Mesenchymal stem cell (in vitro differentiated cells and primary cell): Measurements from ENCODE around the gene RNF145.

ENCODE experiments used
- DNase-seq: peaks from one replicate; pipeline ENCODE4 v3.0.0-alpha.2; 2013
- H2AFZ ChIP-seq: one replicate; pipeline ENCODE4 v1.6.1; 2013; ENCODE audit warnings: low read depth, mild to moderate bottlenecking, control low read depth, inconsistent platforms, low read length, moderate library complexity
- H2AK5ac ChIP-seq: 2 replicates; pipeline ENCODE4 v1.6.1; 2013; ENCODE audit warnings: low read length, moderate library complexity, mild to moderate bottlenecking, inconsistent platforms; ENCODE audit not compliant: severe bottlenecking
- H2BK120ac ChIP-seq: one replicate; pipeline ENCODE4 v1.6.1; 2013; ENCODE audit warnings: low read depth, mild to moderate bottlenecking, inconsistent platforms, low read length, moderate library complexity
- H2BK12ac ChIP-seq, 2 experiments: one replicate each; pipeline ENCODE4 v1.6.1; 2013; ENCODE audit warnings: inconsistent platforms in 2 of 2, low read length in 2 of 2, mild to moderate bottlenecking in 2 of 2, moderate library complexity in 2 of 2, control low read depth in 1 of 2
- H2BK15ac ChIP-seq: one replicate; pipeline ENCODE4 v1.6.1; 2013; ENCODE audit warnings: mild to moderate bottlenecking, low read depth, inconsistent platforms; ENCODE audit not compliant: poor library complexity, severe bottlenecking
- H2BK5ac ChIP-seq: 2 replicates; pipeline ENCODE4 v1.6.1; 2013; ENCODE audit warnings: low read depth, mild to moderate bottlenecking, low read length, control low read depth, inconsistent platforms; ENCODE audit not compliant: poor library complexity, severe bottlenecking
- H3K14ac ChIP-seq, 2 experiments: one replicate each; pipeline ENCODE4 v1.6.1; 2013; ENCODE audit warnings: inconsistent platforms in 2 of 2, low read length in 2 of 2, control low read depth in 1 of 2, mild to moderate bottlenecking in 1 of 2, moderate library complexity in 1 of 2
- H3K18ac ChIP-seq, 2 experiments: one replicate each; pipeline ENCODE4 v1.6.1; 2013; ENCODE audit warnings: inconsistent platforms in 2 of 2, low read length in 2 of 2, control low read depth in 1 of 2, low read depth in 1 of 2, mild to moderate bottlenecking in 1 of 2
- H3K23ac ChIP-seq, 2 experiments: one replicate each; pipeline ENCODE4 v1.6.1; 2013; ENCODE audit warnings: inconsistent platforms in 2 of 2, low read length in 2 of 2, mild to moderate bottlenecking in 2 of 2, moderate library complexity in 2 of 2, control low read depth in 1 of 2
- H3K27ac ChIP-seq: 2 replicates; pipeline ENCODE4 v1.5.1; 2013; ENCODE audit warnings: mild to moderate bottlenecking, moderate library complexity, low read length, control low read depth, inconsistent platforms; ENCODE audit not compliant: poor library complexity, severe bottlenecking
- H3K27me3 ChIP-seq, 2 experiments: 2 replicates each; pipeline versions ENCODE4 v1.6.1 to v1.7.0; 2013; ENCODE audit warnings: low read length in 2 of 2, mild to moderate bottlenecking in 2 of 2, moderate library complexity in 2 of 2, control low read depth in 1 of 2, inconsistent platforms in 1 of 2; ENCODE audit not compliant: control insufficient read depth in 1 of 2, insufficient read depth in 1 of 2
- H3K36me3 ChIP-seq, 2 experiments: 2 replicates each; pipeline versions ENCODE4 v1.6.1 to v1.7.0; 2013; ENCODE audit warnings: low read length in 2 of 2, control low read depth in 1 of 2, inconsistent platforms in 1 of 2, low read depth in 1 of 2, mild to moderate bottlenecking in 1 of 2; ENCODE audit not compliant: insufficient read depth in 2 of 2, control insufficient read depth in 1 of 2
- H3K4ac ChIP-seq, 2 experiments: one replicate each; pipeline ENCODE4 v1.6.1; 2013; ENCODE audit warnings: inconsistent platforms in 2 of 2, low read length in 2 of 2, mild to moderate bottlenecking in 2 of 2, moderate library complexity in 2 of 2, control low read depth in 1 of 2, low read depth in 1 of 2
- H3K4me1 ChIP-seq: 2 replicates; pipeline ENCODE4 v1.6.1; 2013; ENCODE audit warnings: low read depth, low read length, control low read depth; ENCODE audit not compliant: control insufficient read depth, insufficient read depth
- H3K4me2 ChIP-seq: 2 replicates; pipeline ENCODE4 v1.6.1; 2013; ENCODE audit warnings: low read length, mild to moderate bottlenecking, inconsistent platforms; ENCODE audit not compliant: poor library complexity, severe bottlenecking
- H3K4me3 ChIP-seq, 2 experiments: 2 replicates each; pipeline versions ENCODE4 v1.5.1 to v1.7.0; 2013; ENCODE audit warnings: low read length in 2 of 2, mild to moderate bottlenecking in 2 of 2, control low read depth in 1 of 2, low read depth in 1 of 2; ENCODE audit not compliant: insufficient read depth in 1 of 2
- H3K79me1 ChIP-seq: replicated peaks from 2 replicates; pipeline ENCODE4 v1.6.1; 2013; ENCODE audit warnings: mild to moderate bottlenecking, control low read depth, low read length, inconsistent platforms; ENCODE audit not compliant: poor library complexity, severe bottlenecking
- H3K9ac ChIP-seq: 2 replicates; pipeline ENCODE4 v1.7.0; 2013; ENCODE audit warnings: mild to moderate bottlenecking, low read length, moderate library complexity
- H3K9me3 ChIP-seq: 2 replicates; pipeline ENCODE4 v1.7.0; 2013; ENCODE audit warnings: mild to moderate bottlenecking, low read length; ENCODE audit not compliant: control insufficient read depth
- H4K8ac ChIP-seq: one replicate; pipeline ENCODE4 v1.6.1; 2013; ENCODE audit warnings: inconsistent platforms, mild to moderate bottlenecking, low read length, moderate library complexity
- H4K91ac ChIP-seq: one replicate; pipeline ENCODE4 v1.6.1; 2013; ENCODE audit warnings: mild to moderate bottlenecking, low read length, inconsistent platforms
- WGBS: methylation state at CpG from one replicate; pipeline ENCODE4 v1.1.7; 2013; ENCODE audit warnings: mixed read lengths; 5-methylcytosine and 5-hydroxymethylcytosine counted together

RNF145 gene

GRCh38 chr5:159203351-159203750 is 6.0 kb downstream of the RNF145 start:
- Histone ChIP-seq H3K4me2 (no peak overlapping the region), H3K27me3 (no peaks in the 10 kb centered on the region), H2BK5ac (no peak overlapping the region), H3K79me1 (peaks cover 3% of the 10 kb centered on the region), H3K18ac (no peak overlapping the region), H3K14ac (no peak overlapping the region), H2BK120ac (no peak overlapping the region), H2AK5ac (no peak overlapping the region), H3K4me3 (no peak overlapping the region), H2AFZ (no peak overlapping the region), H3K9ac (no peak overlapping the region), H4K8ac (no peak overlapping the region), H3K4me1 (no peaks in the 10 kb centered on the region), H2BK15ac (no peak overlapping the region), H2BK12ac (no peak overlapping the region), H3K27ac (no peak overlapping the region), H3K23ac (no peak overlapping the region), H3K4ac (no peak overlapping the region), H4K91ac (no peak overlapping the region), H3K9me3 (no peaks in the 10 kb centered on the region), H3K36me3 (peaks cover 0 to 22% of the 10 kb centered on the region in 2 experiments)
- WGBS: 100% methylated on average over 2 of the region's 2 CpGs
- no peak for DNase-seq

GRCh38 chr5:159202151-159202550 is 7.2 kb downstream of the RNF145 start:
- Histone ChIP-seq H3K14ac (no peak overlapping the region), H2AFZ (no peak overlapping the region), H3K4ac (no peak overlapping the region), H4K8ac (no peak overlapping the region), H2BK120ac (no peak overlapping the region), H2BK15ac (no peak overlapping the region), H2BK5ac (no peak overlapping the region), H3K27ac (no peak overlapping the region), H3K4me1 (no peaks in the 10 kb centered on the region), H3K27me3 (no peaks in the 10 kb centered on the region), H3K36me3 (peaks cover 5 to 32% of the 10 kb centered on the region in 2 experiments), H2BK12ac (no peak overlapping the region), H3K79me1 (peaks cover 7% of the 10 kb centered on the region), H3K9ac (no peak overlapping the region), H3K4me2 (no peak overlapping the region), H3K9me3 (no peaks in the 10 kb centered on the region), H4K91ac (no peak overlapping the region), H3K18ac (no peak overlapping the region), H3K23ac (no peak overlapping the region), H3K4me3 (no peak overlapping the region), H2AK5ac (no peak overlapping the region)
- WGBS: 80% methylated on average over 2 of the region's 4 CpGs
- DNase-seq: no peak

GRCh38 chr5:159199780-159200179 is 9.6 kb downstream of the RNF145 start:
- no peak overlapping the region for H3K14ac ChIP-seq
- no peak overlapping the region for H3K27ac ChIP-seq

GRCh38 chr5:159199225-159199624 is 10.1 kb downstream of the RNF145 start:
- no peak overlapping the region for H2BK5ac ChIP-seq
- no peaks in the 10 kb centered on the region for H3K9me3 ChIP-seq
- no peak overlapping the region for H2AK5ac ChIP-seq
- no peak overlapping the region for H2BK12ac ChIP-seq
- no peaks in the 10 kb centered on the region for H3K4me1 ChIP-seq
- H3K79me1 ChIP-seq: peaks cover 9% of the 10 kb centered on the region
- peaks cover 7 to 51% of the 10 kb centered on the region in 2 experiments for H3K36me3 ChIP-seq
- no peak overlapping the region for H2BK120ac ChIP-seq
- no peak overlapping the region for H3K4me3 ChIP-seq
- H3K4me2 ChIP-seq: no peak overlapping the region
- no peak overlapping the region for H3K27ac ChIP-seq
- no peak for DNase-seq
- H3K14ac ChIP-seq: no peak overlapping the region
- WGBS: 100% methylated on average over 1 of the region's 3 CpGs
- no peak overlapping the region for H3K9ac ChIP-seq
- H3K4ac ChIP-seq: no peak overlapping the region
- no peak overlapping the region for H4K91ac ChIP-seq
- H3K27me3 ChIP-seq: no peaks in the 10 kb centered on the region
- no peak overlapping the region for H2BK15ac ChIP-seq
- H2AFZ ChIP-seq: no peak overlapping the region
- H4K8ac ChIP-seq: no peak overlapping the region
- no peak overlapping the region for H3K18ac ChIP-seq
- no peak overlapping the region for H3K23ac ChIP-seq

More at GRCh38 chr5:159199780-159200179, 9.6 kb downstream of the RNF145 start:
- H3K4ac ChIP-seq: no peak overlapping the region
- no peaks in the 10 kb centered on the region for H3K4me1 ChIP-seq
- H3K79me1 ChIP-seq: peaks cover 9% of the 10 kb centered on the region
- no peak overlapping the region for H3K9ac ChIP-seq
- DNase-seq: no peak
- no peak overlapping the region for H2BK5ac ChIP-seq
- WGBS: 100% methylated on average over 2 of the region's 2 CpGs
- no peak overlapping the region for H2BK120ac ChIP-seq
- no peak overlapping the region for H4K8ac ChIP-seq
- H3K4me3 ChIP-seq: no peak overlapping the region
- no peaks in the 10 kb centered on the region for H3K9me3 ChIP-seq
- H3K4me2 ChIP-seq: no peak overlapping the region
- no peak overlapping the region for H2AFZ ChIP-seq
- H4K91ac ChIP-seq: no peak overlapping the region
- H3K27me3 ChIP-seq: no peaks in the 10 kb centered on the region
- H2AK5ac ChIP-seq: no peak overlapping the region
- peaks cover 5 to 46% of the 10 kb centered on the region in 2 experiments for H3K36me3 ChIP-seq
- no peak overlapping the region for H3K23ac ChIP-seq
- no peak overlapping the region for H2BK15ac ChIP-seq
- H3K18ac ChIP-seq: no peak overlapping the region
- H2BK12ac ChIP-seq: no peak overlapping the region
